Measurements from ENCODE around the gene SLC4A1.

SLC4A1 gene

DNA sequence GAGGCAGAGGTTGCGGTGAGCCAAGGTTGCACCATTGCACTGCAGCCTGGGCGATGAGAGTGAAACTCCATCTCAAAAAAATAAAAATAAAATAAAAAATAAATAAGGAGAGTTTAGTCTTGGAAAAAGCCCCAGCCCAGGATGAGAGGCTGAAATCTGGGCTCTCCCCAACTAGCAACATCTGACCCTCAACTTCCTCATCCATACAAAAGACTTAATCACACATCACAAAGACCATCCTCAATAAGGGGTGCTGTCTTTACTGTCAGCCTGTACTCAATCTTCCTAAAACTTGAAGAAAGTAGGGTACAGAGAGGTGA lies 11.4 kb upstream of the SLC4A1 start:
- TF ChIP-seq ZNF70 (CRISPR knock-in tag; IDR thresholded peaks at IDR 0.05), result no peak
- no peak for TF ChIP-seq RARB (CRISPR knock-in tag; IDR thresholded peaks at IDR 0.05)
- TF ChIP-seq, protein P1, sequence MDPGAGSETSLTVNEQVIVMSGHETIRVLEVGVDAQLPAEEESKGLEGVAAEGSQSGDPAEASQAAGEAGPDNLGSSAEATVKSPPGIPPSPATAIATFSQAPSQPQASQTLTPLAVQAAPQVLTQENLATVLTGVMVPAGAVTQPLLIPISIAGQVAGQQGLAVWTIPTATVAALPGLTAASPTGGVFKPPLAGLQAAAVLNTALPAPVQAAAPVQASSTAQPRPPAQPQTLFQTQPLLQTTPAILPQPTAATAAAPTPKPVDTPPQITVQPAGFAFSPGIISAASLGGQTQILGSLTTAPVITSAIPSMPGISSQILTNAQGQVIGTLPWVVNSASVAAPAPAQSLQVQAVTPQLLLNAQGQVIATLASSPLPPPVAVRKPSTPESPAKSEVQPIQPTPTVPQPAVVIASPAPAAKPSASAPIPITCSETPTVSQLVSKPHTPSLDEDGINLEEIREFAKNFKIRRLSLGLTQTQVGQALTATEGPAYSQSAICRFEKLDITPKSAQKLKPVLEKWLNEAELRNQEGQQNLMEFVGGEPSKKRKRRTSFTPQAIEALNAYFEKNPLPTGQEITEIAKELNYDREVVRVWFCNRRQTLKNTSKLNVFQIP (CRISPR knock-in tag; IDR thresholded peaks at IDR 0.05; ENCODE audit: borderline replicate concordance, low read depth), result no peak
- TF ChIP-seq, protein P2, sequence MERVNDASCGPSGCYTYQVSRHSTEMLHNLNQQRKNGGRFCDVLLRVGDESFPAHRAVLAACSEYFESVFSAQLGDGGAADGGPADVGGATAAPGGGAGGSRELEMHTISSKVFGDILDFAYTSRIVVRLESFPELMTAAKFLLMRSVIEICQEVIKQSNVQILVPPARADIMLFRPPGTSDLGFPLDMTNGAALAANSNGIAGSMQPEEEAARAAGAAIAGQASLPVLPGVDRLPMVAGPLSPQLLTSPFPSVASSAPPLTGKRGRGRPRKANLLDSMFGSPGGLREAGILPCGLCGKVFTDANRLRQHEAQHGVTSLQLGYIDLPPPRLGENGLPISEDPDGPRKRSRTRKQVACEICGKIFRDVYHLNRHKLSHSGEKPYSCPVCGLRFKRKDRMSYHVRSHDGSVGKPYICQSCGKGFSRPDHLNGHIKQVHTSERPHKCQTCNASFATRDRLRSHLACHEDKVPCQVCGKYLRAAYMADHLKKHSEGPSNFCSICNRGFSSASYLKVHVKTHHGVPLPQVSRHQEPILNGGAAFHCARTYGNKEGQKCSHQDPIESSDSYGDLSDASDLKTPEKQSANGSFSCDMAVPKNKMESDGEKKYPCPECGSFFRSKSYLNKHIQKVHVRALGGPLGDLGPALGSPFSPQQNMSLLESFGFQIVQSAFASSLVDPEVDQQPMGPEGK (CRISPR knock-in tag; IDR thresholded peaks at IDR 0.05; ENCODE audit: borderline replicate concordance), result no peak
- no peak for TF ChIP-seq BACH2 (CRISPR knock-in tag; IDR thresholded peaks at IDR 0.05; ENCODE audit: borderline replicate concordance)
- TF ChIP-seq, protein P3, sequence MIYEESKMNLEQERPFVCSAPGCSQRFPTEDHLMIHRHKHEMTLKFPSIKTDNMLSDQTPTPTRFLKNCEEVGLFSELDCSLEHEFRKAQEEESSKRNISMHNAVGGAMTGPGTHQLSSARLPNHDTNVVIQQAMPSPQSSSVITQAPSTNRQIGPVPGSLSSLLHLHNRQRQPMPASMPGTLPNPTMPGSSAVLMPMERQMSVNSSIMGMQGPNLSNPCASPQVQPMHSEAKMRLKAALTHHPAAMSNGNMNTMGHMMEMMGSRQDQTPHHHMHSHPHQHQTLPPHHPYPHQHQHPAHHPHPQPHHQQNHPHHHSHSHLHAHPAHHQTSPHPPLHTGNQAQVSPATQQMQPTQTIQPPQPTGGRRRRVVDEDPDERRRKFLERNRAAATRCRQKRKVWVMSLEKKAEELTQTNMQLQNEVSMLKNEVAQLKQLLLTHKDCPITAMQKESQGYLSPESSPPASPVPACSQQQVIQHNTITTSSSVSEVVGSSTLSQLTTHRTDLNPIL (CRISPR knock-in tag; IDR thresholded peaks at IDR 0.05; ENCODE audit: low read depth), result no peak
- no peak for TF ChIP-seq GLIS3 (CRISPR knock-in tag; IDR thresholded peaks at IDR 0.05)
- no peak for ATAC-seq

DNA sequence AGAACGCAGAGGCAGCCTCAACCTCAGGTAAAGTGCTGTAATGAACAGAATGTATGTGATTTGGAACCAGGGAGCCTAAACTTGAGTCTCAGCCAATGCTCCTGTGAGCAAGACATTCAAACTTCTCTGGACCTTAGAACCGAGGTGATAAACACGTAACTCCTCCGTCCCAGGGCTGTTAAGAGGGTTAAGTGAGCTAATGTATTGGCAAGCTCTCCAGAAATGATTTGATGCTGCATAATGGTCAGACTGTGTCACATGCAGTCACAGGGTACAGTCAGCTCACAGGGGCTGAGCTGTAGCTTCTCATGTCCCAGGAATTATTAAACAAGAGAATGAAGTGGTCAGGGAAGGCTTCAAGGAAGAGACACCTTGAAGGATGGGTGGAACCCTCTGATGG lies 10.0 kb upstream of the SLC4A1 start:
- no peak for ATAC-seq
- no peak for TF ChIP-seq BACH2 (CRISPR knock-in tag; IDR thresholded peaks at IDR 0.05; ENCODE audit: borderline replicate concordance)

DNA sequence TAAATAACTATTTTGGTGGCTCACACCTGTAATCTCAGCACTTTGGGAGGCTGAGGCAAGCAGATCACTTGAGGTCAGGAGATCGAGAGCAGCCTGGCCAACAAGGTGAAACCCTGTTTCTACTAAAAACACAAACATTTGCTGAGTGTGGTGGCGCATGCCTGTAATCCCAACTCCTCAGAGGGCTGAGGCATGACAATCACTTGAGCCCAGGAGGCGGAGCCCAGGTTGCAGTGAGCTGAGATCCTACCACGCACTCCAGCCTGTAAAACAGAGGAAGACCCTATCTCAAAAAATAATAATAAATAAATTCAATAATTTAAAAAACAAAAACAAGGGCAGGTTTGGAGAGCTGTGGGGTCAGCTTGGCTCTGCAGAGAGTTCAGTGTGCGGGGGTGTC lies 5.7 kb upstream of the SLC4A1 start:
- no peak for ATAC-seq
- TF ChIP-seq ISL1 (CRISPR knock-in tag; IDR thresholded peaks at IDR 0.05), result no peak
- TF ChIP-seq TCF4 (CRISPR knock-in tag; IDR thresholded peaks at IDR 0.05; ENCODE audit: borderline replicate concordance), result no peak
- TF ChIP-seq ZNF70 (CRISPR knock-in tag; IDR thresholded peaks at IDR 0.05), result no peak
- no peak for TF ChIP-seq RARB (CRISPR knock-in tag; IDR thresholded peaks at IDR 0.05)
- no peak for TF ChIP-seq ESRRG (CRISPR knock-in tag; IDR thresholded peaks at IDR 0.05)

DNA sequence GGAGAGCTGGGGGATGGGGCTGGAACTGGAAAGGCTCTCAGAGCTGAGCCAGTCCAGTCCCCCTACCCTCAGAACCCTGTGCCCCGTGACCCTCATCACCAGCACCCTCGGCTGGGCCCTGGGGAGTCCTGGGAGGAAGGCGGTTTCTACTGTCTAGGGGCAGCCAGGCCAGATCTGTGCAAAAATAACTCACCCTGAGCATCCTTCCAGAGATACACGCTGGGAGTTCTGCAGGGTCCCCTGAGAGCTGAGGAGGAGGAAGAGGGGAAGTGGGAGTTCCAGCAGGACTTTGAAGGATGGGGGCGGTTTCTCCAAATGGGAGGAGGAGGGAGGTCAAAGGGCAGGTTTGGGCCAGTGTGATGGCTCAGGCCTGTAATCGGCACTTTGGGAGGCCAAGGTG lies 5.0 kb upstream of the SLC4A1 start:
- ATAC-seq, result no peak
- TF ChIP-seq, protein P3 (CRISPR knock-in tag; IDR thresholded peaks at IDR 0.05; ENCODE audit: low read depth), result no peak
- no peak for TF ChIP-seq GLIS3 (CRISPR knock-in tag; IDR thresholded peaks at IDR 0.05)
- no peak for TF ChIP-seq PPARA (CRISPR knock-in tag; IDR thresholded peaks at IDR 0.05; ENCODE audit: borderline replicate concordance)
- TF ChIP-seq, protein P2 (CRISPR knock-in tag; IDR thresholded peaks at IDR 0.05; ENCODE audit: borderline replicate concordance), result no peak

DNA sequence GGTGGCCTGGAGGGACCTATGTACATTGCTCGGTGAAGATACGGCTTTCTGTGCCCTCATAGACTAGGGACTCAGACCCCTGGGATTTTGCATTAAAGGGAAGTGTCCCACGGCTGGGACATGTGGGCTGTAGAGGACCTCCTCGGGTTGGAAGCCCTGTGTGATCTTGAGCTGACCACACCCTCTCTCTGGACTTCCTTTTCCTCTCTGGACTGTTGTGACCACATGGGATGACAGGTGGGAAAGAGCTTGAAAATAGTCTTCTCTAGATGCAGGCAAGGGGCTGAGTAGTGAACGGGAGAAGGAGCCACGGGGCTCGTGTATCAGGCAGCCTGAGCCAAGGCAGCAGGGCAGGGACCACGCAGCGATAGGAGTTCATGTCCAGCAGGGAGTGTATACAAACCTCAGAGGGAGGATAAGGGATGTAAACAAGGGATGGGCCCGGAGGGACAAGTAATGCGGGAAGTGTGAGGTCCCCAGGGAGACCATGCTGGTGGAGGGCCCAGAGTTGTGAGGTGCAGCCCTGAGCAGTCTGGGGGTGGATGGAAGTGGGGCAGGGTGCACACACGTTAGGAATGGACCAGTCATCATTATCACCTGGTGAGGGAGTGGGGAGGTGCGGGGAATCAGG lies 4.5 kb upstream of the SLC4A1 start:
- TF ChIP-seq ZFP30 (CRISPR knock-in tag; IDR thresholded peaks at IDR 0.05) (no peak), BACH2 (CRISPR knock-in tag; IDR thresholded peaks at IDR 0.05; ENCODE audit: borderline replicate concordance) (no peak), OSR1 (CRISPR knock-in tag; IDR thresholded peaks at IDR 0.05) (no peak), TCF4 (CRISPR knock-in tag; IDR thresholded peaks at IDR 0.05; ENCODE audit: borderline replicate concordance) (no peak), ZNF565 (CRISPR knock-in tag; conservative IDR thresholded peaks at IDR 0.05; ENCODE audit: low read depth) (no peak), ZC3H10 (CRISPR knock-in tag; IDR thresholded peaks at IDR 0.05) (no peak), PPARA (CRISPR knock-in tag; IDR thresholded peaks at IDR 0.05; ENCODE audit: borderline replicate concordance) (no peak), ESRRG (CRISPR knock-in tag; IDR thresholded peaks at IDR 0.05) (no peak)
- TF ChIP-seq, protein P3 (CRISPR knock-in tag; IDR thresholded peaks at IDR 0.05; ENCODE audit: low read depth), result no peak
- TF ChIP-seq, protein P2 (CRISPR knock-in tag; IDR thresholded peaks at IDR 0.05; ENCODE audit: borderline replicate concordance), result no peak
- no peak for ATAC-seq

Data from SK-N-SH treated with all-trans-retinoic acid at 6 μM for 48 hours (cell line).